HG03196 (cell line): ENCODE measurements around the gene RAB27B.
"Not testable (repeated sequence)": the region's sequence is repeated elsewhere in the genome, so short reads cannot be mapped to it uniquely, and the experiment has no call there.

Source experiments
- ATAC-seq: cut with Tn5 transposase; IDR thresholded peaks from one replicate; pipeline ENCODE4 v1.9.1; 2021; ENCODE audit not compliant: unreplicated experiment

The RAB27B gene

DNA sequence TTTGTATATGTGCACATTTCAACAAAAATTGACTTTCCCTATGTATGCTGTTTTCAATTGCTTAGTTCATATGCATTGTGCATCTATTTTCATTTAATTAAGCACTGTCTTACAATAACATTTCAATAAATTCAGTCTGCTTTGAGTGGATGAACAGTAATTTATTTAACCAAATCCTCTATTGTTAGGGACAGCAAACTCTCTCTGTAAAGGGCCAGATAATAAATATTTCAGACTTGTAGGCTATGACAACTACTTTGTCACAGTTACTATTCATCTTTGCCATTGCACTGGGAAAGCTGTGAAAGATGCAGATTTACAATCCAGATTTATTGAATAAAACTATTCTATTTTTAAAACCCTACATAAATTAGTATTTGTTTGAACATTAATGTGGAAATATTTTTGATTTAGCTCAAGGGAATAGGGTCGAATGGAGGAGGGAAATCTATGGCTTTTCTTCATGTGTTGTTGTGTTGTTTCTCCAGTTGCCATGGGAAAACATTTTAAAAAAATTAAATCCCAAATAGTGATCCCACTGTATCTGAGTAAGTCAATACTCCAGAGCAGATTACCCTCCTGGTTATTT, 14.2 kb upstream of the RAB27B start:
- no peak for ATAC-seq

DNA sequence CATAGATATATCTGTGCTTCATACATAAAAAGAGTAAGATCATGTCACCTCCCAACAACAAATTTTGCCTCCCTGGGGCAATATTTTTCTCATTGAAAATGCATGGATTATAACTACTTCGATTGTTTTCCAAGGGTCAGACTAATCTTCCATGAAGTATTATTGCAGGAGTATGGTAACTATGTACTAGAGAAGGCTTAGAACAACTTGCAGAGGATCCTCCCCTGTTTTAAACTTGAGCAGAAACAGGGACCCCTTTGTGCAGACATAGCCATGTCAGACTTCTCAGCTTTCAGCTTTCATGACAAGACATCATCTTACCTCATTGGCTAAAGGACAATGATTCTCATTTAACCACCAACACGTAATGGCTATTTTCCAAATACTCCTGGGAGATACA, 13.2 kb upstream of the RAB27B start:
- ATAC-seq, result no peak

DNA sequence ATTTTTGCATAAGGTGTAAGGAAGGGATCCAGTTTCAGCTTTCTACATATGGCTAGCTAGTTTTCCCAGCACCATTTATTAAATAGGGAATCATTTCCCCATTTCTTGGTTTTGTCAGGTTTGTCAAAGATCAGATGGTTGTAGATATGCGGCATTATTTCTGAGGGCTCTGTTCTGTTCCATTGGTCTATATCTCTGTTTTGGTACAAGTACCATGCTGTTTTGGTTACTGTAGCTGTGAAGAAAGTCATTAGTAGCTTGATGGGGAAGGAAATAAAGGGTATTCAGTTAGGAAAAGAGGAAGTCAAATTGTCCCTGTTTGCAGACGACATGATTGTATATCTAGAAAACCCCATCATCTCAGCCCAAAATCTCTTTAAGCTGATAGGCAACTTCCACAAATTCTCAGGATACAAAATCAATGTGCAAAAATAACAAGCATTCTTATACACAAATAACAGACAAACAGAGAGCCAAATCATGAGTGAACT, 7.4 kb upstream of the RAB27B start:
- ATAC-seq, result not testable (repeated sequence)

DNA sequence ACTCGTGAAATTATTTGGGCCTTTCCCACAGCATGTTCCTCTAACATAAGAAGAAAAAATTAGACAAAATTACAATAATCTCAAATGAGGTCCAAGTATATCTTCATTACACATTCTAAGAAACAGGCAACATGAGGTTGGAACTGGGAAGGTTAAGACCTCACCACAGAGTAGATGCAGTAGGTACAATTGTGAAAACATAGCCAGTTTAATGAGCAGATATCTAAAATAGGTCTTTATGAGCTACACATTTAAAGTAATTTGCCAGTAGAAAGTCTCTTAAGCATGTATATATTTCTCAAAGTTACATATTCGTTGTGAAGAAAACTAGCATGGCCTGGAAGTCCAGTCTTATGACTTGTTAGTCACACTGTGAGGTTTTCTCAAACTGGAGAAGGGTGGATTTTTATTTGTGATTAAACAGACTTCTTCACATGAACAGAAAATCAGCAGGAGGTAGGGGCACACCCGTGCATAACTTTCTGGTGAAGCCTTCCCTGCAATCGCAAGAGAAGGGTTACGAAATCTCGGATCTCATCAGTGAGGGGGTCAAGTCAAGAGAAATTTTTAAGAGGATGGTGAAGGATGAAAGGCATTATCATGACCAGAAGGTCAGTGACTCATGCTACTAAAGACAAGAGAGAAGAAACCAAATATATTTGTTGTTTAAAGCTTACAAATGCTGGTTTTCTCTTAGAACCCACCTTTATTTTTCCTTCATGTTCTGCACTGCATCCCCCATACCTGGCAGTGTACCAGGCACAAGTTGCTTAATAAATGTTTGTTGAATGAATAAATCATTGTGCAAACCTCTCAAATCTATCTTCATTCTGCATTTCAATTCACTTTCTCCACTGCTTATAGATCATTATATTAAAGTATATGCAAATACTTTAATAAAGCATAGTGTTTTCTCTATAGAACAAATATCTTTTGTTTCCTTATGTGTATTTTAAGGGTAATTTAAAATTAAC, 5.1 kb upstream of the RAB27B start:
- no peak for ATAC-seq

DNA sequence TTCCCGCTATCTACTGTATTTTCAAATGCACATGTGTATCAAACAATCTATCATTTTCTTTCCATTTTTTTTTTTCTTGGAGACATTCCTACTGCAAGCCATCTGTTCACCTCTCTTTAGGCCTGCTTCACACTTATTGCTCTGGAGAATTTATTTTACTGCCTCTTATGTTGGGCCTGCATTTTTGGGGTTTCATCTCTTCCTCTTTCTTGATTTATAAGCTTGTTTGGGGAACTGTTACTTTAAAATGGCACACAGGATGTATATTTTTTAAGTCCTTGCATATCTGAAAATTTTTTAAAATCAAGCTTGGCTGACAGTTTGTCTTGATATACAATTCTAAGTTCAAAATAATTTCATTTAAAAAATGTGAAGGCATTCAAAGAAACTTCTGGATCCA, 3.5 kb upstream of the RAB27B start:
- no peak for ATAC-seq

DNA sequence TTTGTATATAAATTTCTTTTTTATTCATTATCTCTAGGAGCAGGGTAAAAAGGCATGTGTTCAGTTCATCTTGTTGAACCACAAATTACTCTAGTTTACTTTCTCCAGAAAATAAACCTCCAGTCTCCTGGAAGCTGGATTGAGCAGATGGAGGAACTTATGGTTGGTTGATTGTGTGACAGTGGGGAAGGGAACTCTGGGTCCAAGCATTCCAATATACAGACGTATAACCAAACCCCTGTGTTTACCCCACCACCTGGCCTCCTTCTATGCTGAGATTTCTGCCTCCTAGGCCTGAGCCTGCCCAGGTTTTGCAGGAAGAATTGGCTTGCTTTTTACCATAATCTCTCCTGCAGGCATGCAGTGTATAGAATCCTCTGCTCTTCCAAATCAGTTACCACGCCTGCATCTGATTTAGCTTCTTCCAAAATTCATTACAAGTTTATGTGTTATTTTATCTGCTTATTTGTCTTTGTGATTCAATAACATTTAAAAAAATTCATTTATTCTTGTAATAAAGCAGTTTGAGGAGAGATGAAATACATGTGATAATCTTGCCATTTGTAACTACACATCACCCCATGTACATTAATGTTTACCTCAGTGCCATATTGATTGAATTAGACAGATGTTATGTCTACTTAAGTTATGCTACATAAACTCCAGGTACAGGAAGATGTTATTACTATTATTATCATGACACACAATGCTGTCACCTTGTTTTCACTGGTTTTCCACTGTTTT, 2.5 kb upstream of the RAB27B start:
- no peak for ATAC-seq

DNA sequence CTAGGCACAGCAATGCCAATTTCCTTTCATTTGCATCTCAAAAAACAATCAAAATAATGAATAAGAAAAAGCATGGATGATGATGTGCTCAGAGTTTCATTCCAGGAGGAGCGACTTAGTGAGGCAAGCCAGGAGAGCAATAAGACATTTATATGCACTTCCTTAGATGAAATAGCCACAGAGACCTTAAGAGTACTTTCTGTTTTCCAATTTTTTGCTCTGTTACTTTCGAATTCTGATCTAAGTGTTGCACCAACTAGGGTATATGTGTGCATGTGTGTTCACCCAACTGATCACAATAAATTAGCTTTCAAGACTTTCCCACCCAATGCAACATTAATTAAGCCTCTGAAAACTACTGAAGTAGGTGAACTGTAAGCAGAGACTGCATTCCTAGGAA, 709 bp downstream of the RAB27B start:
- ATAC-seq, result no peak

DNA sequence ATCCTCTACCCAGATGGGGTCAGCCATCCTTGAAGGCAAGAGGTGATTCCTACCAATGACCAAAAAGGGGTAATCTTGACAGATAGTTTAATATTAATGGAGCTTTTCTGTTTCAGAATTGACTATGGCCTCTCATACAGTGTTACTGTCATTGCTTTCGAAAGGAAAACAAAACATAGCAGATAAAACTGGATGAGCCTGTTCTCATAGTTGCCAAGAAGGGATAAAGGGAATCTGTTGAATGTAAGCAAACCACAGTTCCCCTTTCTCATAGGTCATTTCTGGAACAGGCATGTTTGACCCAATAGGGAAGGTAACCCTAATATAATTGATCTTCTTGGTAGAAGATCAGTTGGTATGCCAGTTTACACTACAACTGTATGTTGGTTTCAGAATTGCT, 1.6 kb downstream of the RAB27B start:
- ATAC-seq, result no peak

DNA sequence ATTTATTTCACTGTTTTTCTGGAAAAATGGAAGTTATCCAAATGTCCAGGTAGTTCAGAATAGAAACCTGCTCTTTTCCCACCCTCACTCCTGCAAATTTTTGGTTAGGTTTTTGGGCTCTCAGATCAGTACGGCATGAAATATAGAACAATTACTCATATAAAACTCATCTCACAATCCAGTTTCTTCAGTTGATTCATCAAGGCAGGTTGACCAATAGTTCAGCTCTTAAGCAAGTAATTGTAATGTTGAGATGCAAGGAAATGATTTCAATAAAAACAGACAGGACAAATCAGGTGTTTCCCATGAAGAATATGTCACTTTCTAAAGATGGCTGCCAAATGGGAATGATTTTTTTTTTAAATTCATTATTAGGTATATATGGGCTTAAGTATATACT, 2.0 kb downstream of the RAB27B start:
- ATAC-seq, result no peak

DNA sequence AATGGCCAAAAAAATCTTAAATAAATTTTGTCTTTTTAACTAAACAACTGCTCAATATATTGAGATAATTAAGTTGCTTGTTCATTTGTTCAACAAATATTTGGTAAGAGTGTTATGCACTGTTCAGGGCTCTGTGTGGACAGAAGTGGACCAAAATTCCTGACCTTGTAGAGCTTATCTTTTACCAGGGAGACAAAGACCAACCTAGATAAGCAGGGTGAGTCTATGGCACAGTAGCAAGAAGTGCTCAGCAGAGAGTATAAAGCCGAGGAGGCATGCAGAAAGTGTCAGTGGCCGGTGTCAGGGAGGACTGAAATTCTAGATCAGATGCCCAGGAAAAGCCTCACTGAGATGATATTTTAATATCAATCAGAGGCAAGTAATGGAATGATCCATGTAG, 2.6 kb downstream of the RAB27B start:
- ATAC-seq, result no peak

DNA sequence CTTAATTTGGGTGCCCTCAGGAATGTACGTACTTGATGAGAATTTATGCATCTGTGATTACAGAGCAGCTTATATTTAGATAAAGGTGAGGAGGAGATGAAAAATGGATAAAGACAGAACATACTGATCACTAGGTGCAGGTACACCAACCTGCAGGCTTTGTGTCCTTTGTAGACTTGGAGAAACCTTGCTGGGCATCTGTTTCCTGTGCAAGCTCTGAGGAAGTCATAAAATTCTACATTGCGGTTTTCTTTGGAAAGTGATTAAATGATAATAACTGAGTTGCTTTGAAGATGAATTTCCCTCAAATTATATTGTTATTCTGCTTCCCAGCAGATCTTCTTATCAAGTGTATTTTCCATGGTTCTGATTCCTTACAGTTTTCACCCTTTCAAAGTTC, 7.7 kb downstream of the RAB27B start:
- ATAC-seq, result no peak

DNA sequence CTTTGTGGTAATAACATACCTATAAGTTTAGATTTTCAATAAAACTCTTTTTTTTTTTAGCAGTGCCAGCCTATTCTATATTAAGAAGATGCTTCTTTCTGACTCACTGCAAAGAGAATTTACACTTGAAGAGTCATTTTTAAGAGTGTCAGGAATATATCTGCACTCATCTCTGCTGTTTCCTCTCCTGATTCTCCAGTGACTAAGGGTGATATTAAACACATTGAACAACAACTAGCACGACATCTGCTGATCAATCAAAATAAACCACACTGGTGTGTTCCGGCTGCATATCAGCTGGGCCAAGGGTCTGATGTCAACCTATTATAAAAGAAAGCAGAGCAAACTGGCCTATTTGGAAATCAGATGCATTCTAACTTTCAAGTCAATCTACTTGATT, 15.0 kb downstream of the RAB27B start:
- ATAC-seq, result no peak

DNA sequence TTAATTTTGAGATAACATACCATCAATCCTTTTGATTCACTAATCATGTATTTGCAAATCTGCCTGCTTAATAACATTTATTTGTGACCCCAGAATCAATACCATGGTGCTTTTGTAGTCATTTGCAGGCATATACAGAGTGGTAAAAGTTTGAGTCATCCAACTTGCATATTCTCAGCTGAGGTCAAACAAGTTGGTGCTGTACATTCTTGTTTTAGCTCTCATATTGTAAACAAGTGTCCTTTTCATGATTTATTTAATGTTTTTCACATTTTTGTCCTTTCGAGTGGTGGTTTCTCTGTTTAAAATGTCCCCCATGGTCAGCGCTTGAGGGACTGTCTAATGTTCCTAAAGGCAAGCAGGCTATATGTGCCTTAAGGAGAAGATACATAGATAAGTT, 17.5 kb downstream of the RAB27B start:
- ATAC-seq, result no peak

DNA sequence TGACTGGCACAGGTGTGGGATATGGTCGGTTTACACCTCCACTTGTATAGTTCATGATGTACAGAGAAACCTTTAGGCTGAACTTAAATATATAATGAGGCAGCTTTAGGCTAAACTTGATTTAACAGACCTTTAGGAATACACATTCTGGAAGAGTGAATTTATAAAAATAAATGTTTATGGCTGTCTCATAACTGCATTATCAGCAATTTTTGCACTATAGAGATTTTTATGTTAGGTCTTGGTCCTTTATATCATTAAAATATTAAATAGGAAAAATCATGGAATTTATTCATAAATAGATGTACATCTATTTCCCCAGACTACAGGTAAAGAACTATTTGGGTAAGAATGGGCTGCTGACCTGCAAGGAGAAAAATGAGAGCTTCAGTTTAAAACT, 19.8 kb downstream of the RAB27B start:
- no peak for ATAC-seq

DNA sequence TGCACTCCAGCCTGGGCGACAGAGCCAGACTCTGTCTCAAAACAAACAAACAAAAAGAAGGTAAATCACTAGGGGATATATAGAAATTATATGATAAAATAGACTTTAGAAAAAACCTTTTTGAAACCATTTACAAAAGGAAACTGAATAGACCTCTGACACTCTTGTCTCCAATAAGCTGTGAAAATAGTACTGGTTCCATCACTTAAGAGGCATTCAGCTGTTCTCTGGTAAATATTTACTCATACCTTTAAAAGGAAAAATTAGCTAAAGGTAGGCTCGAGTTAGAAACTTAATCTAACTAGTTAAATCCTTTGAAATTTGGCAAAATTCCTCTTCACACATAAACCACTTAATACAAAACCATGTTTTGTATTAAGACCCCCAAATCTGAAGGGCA, 21.4 kb downstream of the RAB27B start:
- no peak for ATAC-seq

DNA sequence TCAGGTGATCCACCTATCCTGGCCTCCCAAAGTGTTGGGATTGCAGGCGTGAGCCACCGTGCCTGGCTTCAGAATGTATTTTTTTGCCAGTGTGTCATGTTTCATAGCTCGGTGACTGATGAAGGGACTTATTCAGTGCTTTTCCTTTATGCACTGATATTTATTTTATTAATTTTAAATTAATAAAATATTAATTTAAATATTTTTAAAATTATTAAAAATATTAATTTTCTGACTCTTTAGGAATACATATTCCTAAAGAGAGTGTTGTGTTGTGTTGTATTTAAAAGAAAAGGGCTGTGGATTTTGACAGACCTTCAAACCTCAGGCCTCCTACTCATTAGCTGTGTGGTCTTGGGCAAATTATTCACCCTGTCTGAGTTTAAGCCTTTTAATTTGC, 22.3 kb downstream of the RAB27B start:
- ATAC-seq, result no peak

DNA sequence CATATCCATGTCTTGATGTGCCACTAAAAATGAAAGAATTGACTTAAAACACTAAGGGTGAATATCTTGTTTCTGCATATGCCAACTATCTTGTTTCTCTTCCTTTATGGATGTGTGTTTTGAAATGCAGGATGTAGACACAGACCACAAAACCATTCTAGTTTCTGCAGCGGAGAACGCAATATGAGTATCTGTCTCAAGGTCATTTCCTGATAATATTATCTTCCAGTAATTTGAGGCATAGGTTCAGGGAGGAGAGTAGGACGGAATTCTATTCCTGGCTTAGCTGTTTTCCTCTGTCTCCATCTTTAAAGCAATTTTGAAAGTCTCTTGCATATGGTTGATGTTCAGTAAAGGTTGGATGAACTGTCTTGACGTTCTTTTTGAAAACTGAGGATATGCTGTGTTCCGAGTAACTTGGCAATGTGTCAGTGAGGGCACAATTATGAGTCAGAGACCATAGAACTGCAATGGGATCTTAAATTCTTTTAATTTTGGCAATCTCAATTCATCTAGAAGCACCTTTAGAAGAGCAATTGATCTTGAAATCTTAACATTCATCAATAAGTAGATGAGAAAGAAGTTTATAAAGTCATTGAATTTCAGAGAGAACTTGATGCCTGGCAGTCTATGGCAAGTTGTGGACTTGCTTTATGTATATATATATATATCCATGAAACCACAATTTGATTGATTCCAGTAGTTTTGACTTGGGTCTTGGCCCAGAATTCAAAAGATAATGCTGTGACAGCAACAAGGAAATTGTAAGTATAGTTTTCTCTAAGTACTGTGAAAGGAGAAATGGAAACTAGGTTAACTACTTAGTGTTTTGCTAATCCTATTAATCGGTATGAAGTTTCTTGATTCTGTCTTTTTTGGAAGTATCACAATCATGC, 24.8 kb downstream of the RAB27B start:
- no peak for ATAC-seq

DNA sequence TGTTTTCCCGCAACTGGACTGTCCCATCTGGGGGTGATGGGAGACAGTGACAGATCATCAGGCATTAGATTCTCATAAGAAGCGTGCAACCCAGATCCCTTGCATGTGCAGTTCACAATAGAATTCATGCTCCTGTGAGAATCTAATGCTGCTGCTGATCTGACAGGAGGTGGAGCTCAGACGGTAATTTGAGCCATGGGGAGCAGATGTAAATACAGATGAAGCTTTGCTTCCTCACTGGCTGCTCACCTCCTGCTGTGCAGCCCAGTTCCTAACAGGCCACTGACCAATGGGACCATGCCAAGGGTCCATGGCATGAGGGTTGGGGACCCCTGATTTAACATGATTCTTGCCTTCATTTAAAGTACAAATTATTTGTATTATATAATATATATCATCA, 26.8 kb downstream of the RAB27B start:
- ATAC-seq, result not testable (repeated sequence)

DNA sequence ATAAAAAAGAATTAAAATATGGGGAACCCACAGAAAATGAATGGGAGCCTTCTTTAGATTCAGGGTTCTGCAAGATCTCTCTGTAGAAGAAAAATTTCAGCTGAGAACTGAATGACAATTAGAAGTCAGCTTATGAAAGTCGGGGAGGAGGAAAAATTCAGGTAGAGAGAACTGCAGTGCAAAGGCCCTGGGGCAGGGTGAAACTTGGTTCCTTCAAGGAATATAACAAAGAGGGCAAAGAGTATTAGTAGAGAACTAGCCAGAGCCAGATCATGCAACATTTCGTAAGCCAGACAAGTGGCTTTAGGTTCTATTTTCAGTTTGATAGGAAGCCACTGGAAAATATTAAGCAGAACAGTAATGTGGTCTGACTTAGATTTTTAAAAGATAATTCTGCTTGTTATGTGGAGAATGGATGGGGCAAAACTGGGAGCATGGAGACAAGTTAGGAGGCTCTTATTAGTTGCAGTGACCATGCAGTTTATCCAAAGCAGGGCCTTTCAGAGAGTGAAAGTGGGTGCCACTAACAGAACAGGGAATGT, 27.9 kb downstream of the RAB27B start:
- ATAC-seq, result no peak

DNA sequence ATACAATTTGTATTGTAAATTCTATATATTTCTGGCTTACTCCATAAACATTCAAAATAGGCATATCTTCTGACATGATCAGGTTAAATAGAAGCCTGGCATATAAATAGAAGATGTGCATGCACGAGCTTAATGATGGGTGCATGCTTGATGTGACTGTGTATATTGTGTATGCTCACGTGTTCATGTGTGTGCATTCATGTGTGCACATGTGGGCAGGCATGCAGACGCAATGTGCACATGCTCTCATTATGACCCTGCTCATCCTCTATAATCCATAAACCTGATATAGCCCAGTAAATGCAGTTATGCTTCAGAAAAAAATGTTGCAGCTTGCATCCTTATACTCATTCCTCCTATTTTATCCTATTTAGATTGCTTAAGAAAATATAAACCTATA, 29.2 kb downstream of the RAB27B start:
- ATAC-seq, result no peak
